ENCODE measurements around the gene GPRC5C. TPM values are rescaled to one million over a fixed set of nuclear protein-coding genes. Genes with fewer than 3 reads are reported as not detected.

Gene GPRC5C
- total and polyA plus RNA-seq, 9 of the 15 experiments (the other 6 are each of a cell fraction or from before 2014, with no cell fraction given) = 0.28 to 9.0 (median 4.1) TPM

- no peak for TF ChIP-seq CLOCK (CRISPR knock-in tag; IDR thresholded peaks at IDR 0.05; ENCODE audit: borderline replicate concordance)
- no peak for TF ChIP-seq MTA3 (IDR thresholded peaks at IDR 0.05; ENCODE audit: borderline replicate concordance)
- TF ChIP-seq ZBTB7A (IDR thresholded peaks at IDR 0.05; ENCODE audit: borderline replicate concordance, control insufficient read depth, low read depth, low read length) = no peak
- no peak for TF ChIP-seq ZBTB5 (IDR thresholded peaks at IDR 0.05)
- TF ChIP-seq MXD1 (CRISPR knock-in tag; IDR thresholded peaks at IDR 0.05; ENCODE audit: borderline replicate concordance, poor library complexity, severe bottlenecking) = no peak
- TF ChIP-seq MAFF (IDR thresholded peaks at IDR 0.05; ENCODE audit: low read length) = no peak
- TF ChIP-seq BRF1 (IDR thresholded peaks at IDR 0.05; ENCODE audit: borderline replicate concordance, extremely low read depth, insufficient read length) = no peak
- TF ChIP-seq MTF1 (CRISPR knock-in tag; IDR thresholded peaks at IDR 0.05; ENCODE audit: borderline replicate concordance) = no peak
- TF ChIP-seq ZBTB17 (CRISPR knock-in tag; IDR thresholded peaks at IDR 0.05) = peak; percentile 22; the same call in 1 of the 2 replicates
- no peak for TF ChIP-seq ARID3A (IDR thresholded peaks at IDR 0.05; ENCODE audit: borderline replicate concordance, low read depth, low read length)
- TF ChIP-seq ASH1L (IDR thresholded peaks at IDR 0.05; ENCODE audit: borderline replicate concordance, low read depth, partially characterized antibody) = no peak
- TF ChIP-seq ZBTB1 (CRISPR knock-in tag; IDR thresholded peaks at IDR 0.05; ENCODE audit: borderline replicate concordance, low read depth) = no peak
- TF ChIP-seq ZNF639 (CRISPR knock-in tag; conservative IDR thresholded peaks at IDR 0.05 in 1 of 2, IDR thresholded peaks at IDR 0.05 in 1 of 2) = no peak
- no peak for TF ChIP-seq DPF2 (IDR thresholded peaks at IDR 0.05)
- TF ChIP-seq TFE3 (CRISPR knock-in tag; IDR thresholded peaks at IDR 0.05) = no peak
- TF ChIP-seq KDM1A (IDR thresholded peaks at IDR 0.05) = no peak
- TF ChIP-seq ILK (tag; IDR thresholded peaks at IDR 0.05; ENCODE audit: borderline replicate concordance, low read depth) = no peak
Observed at GRCh38 chr17:74408262-74408661, 23.6 kb upstream of the GPRC5C start (continued).
